K562 (cell line): ENCODE measurements around the gene ID2. TPM values are rescaled to one million over a fixed set of nuclear protein-coding genes. Genes with fewer than 3 reads are reported as not detected.

ENCODE experiments used
- ATAC-seq: fragments of 200-7000 bp; cut with Tn5 transposase; 3 replicates; pipeline ENCODE4 v1.9.1; 2020; ENCODE audit warnings: moderate library complexity
- BruUV-seq: library from RNA; stranded (reverse); fragments of 400-500 nt; replicated peaks from 2 replicates; lab custom pipeline; 2021; lab: Mats Ljungman, UMichigan
- CTCF ChIA-PET: fragments of 300-600 bp; formaldehyde crosslinking; extraction: SDS; loops from one replicate; lab custom pipeline; 2021; ENCODE audit warnings: low intra/inter-chr PET ratio; lab: Yijun Ruan, JAX
- POLR2A ChIA-PET: fragments of 300-600, 350-650 bp; sonication (Branson Sonifier 250); formaldehyde crosslinking; extraction: SDS; loops from one replicate; lab custom pipeline; 2021; ENCODE audit warnings: antibody characterized with exemption, inconsistent platforms; lab: Yijun Ruan, JAX
- DNase-seq, 4 experiments: peaks; one replicate each; pipeline versions ENCODE4 v3.0.0 to v3.0.0-alpha.2; 2011 to 2018; ENCODE audit warnings: low spot score in 3 of 4, mixed read lengths in 3 of 4; ENCODE audit errors: extremely low read depth in 1 of 4
- FAIRE-seq: peaks from 2 replicates; lab custom pipeline; 2011; peaks lifted over from hg19 to GRCh38; lab: Jason Lieb, UNC
- H2AFZ ChIP-seq: 2 replicates; pipeline ENCODE4 v1.6.0; 2011; ENCODE audit warnings: low read depth, low read length, control low read depth, inconsistent platforms
- H3K27ac ChIP-seq: fragments of 200-600 bp; 3 replicates; pipeline ENCODE4 v1.8.0; 2011; ENCODE audit warnings: low read depth, mild to moderate bottlenecking, control low read depth, inconsistent platforms, low read length, moderate library complexity, mixed read lengths; ENCODE audit errors: extremely low read depth
- H3K27me3 ChIP-seq, 2 experiments: fragments of 300-600 bp in 1 of 2; 2 replicates in 1 of 2; 3 replicates in 1 of 2; pipeline versions ENCODE4 v1.6.0 to v1.8.0; 2011; ENCODE audit warnings: inconsistent platforms in 2 of 2, low read length in 2 of 2, mild to moderate bottlenecking in 1 of 2, mixed read lengths in 1 of 2, moderate library complexity in 1 of 2; ENCODE audit not compliant: control insufficient read depth in 2 of 2, insufficient read depth in 2 of 2
- H3K36me3 ChIP-seq: fragments of 300-600 bp; 3 replicates; pipeline ENCODE4 v1.8.0; 2011; ENCODE audit warnings: mild to moderate bottlenecking, low read length, inconsistent platforms; ENCODE audit not compliant: control insufficient read depth, insufficient read depth
- H3K4me1 ChIP-seq, 2 experiments: fragments of 200-600 bp in 1 of 2; replicated peaks in 1 of 2; 2 replicates in 1 of 2; 3 replicates in 1 of 2; pipeline versions ENCODE4 v1.5.1 to v1.8.0; 2011; ENCODE audit warnings: inconsistent platforms in 2 of 2, low read length in 2 of 2, mild to moderate bottlenecking in 1 of 2, mixed read lengths in 1 of 2, moderate library complexity in 1 of 2; ENCODE audit not compliant: control insufficient read depth in 2 of 2, insufficient read depth in 2 of 2
- H3K4me2 ChIP-seq: 2 replicates; pipeline ENCODE4 v1.6.1; 2011; ENCODE audit warnings: low read length, control low read depth, inconsistent platforms, mixed read lengths; ENCODE audit not compliant: insufficient read depth
- H3K4me3 ChIP-seq: fragments of 200-600 bp; sonication (generic), shearing (Covaris generic); 2 replicates; pipeline ENCODE4 v1.5.1; 2016; ENCODE audit warnings: control low read depth, inconsistent platforms
- H3K79me2 ChIP-seq: fragments of 200-600 bp; 3 replicates; pipeline ENCODE4 v1.8.0; 2011; ENCODE audit warnings: low read length, inconsistent platforms; ENCODE audit not compliant: control insufficient read depth, insufficient read depth
- H3K9ac ChIP-seq, 2 experiments: 2 replicates each; pipeline versions ENCODE4 v1.6.0 to v1.6.1; 2011; ENCODE audit warnings: low read depth in 2 of 2, low read length in 2 of 2, control low read depth in 1 of 2, inconsistent platforms in 1 of 2, mild to moderate bottlenecking in 1 of 2, mixed read lengths in 1 of 2; ENCODE audit not compliant: insufficient read depth in 1 of 2
- H3K9me1 ChIP-seq: one replicate; pipeline ENCODE4 v1.6.0; 2011; ENCODE audit warnings: inconsistent platforms, mild to moderate bottlenecking, low read length, moderate library complexity; ENCODE audit not compliant: control insufficient read depth, insufficient read depth
- H3K9me3 ChIP-seq: replicated peaks from 2 replicates; pipeline ENCODE4 v1.5.1; 2011; ENCODE audit warnings: low read depth, low read length, inconsistent platforms; ENCODE audit not compliant: control insufficient read depth, insufficient read depth
- H4K20me1 ChIP-seq: replicated peaks from 2 replicates; pipeline ENCODE4 v1.6.1; 2011; ENCODE audit warnings: low read length, inconsistent platforms, mixed read lengths; ENCODE audit not compliant: control insufficient read depth, insufficient read depth
- ARNT ChIP-seq, 2 experiments: fragments of 450-650 bp; IDR thresholded peaks; 2 replicates each; pipeline ENCODE4 v1.6.1; 2016; ENCODE audit warnings: mild to moderate bottlenecking in 1 of 2
- CEBPB ChIP-seq: fragments of 450-650 bp; IDR thresholded peaks from 2 replicates; pipeline ENCODE4 v1.6.1; 2016; ENCODE audit warnings: missing genetic modification characterization, missing compliant biosample characterization
- CTCFL ChIP-seq: IDR thresholded peaks from 2 replicates; pipeline ENCODE4 v1.6.1; 2011; ENCODE audit warnings: borderline replicate concordance, low read depth, mild to moderate bottlenecking, moderate library complexity, low read length; ENCODE audit not compliant: insufficient read depth, poor library complexity, severe bottlenecking
- DPF2 ChIP-seq: fragments of 450-650 bp; IDR thresholded peaks from 2 replicates; pipeline ENCODE4 v1.6.1; 2016
- MLX ChIP-seq, 2 experiments: fragments of 450-650 bp in 1 of 2; sonication (generic) in 1 of 2; formaldehyde crosslinking; conservative IDR thresholded peaks; 2 replicates each; pipeline versions ENCODE4 v1.4.0 to v1.8.1; 2020 to 2022; ENCODE audit warnings: mild to moderate bottlenecking in 1 of 2, missing genetic modification reagents in 1 of 2
- NR2C2 ChIP-seq, 2 experiments: fragments of 200-800 bp in 1 of 2; sonication (Bioruptor generic) in 1 of 2; sonication (generic) in 1 of 2; formaldehyde crosslinking in 1 of 2; IDR thresholded peaks; 2 replicates each; pipeline versions ENCODE4 v1.6.1 to v1.8.0; 2016 to 2022; ENCODE audit warnings: mild to moderate bottlenecking in 1 of 2, missing compliant biosample characterization in 1 of 2, missing genetic modification characterization in 1 of 2, missing genetic modification reagents in 1 of 2
- TEAD2 ChIP-seq: fragments of 450-650 bp; IDR thresholded peaks from 2 replicates; pipeline ENCODE4 v1.6.1; 2016; ENCODE audit warnings: missing genetic modification characterization, control low read depth, missing compliant biosample characterization
- WGBS: fragments of 100-300 bp; shearing (Covaris generic); methylation state at CpG from one replicate; pipeline ENCODE4 v1.1.6; 2016; ENCODE audit warnings: low coverage, mixed read lengths; ENCODE audit not compliant: insufficient coverage; ENCODE audit errors: missing lambda C conversion rate; 5-methylcytosine and 5-hydroxymethylcytosine counted together
- in situ Hi-C: fragments of 300-500 bp; cut with MboI; formaldehyde crosslinking; loops from 4 replicates; pipeline ENCODE4 v1.15.0; 2018; ENCODE audit warnings: inconsistent platforms, mixed read lengths
- intact Hi-C: fragments of 100-400 bp; cut with micrococcal nuclease; formaldehyde crosslinking; loops from 2 replicates; pipeline ENCODE4 v1.14.2; 2022
- polyA plus RNA-seq, 8 experiments: library from polyadenylated mRNA; depleted of rRNA in 4 of 8; stranded (reverse) in 5 of 8; unstranded in 3 of 8; fragments of >200 nt; fragmentation: Nextera tagmentation in 2 of 8; fragmentation: Illumina TruSeq in 1 of 8; extraction: Ambion mirVana in 2 of 8; extraction: Trizol in 1 of 8; gene quantifications; 2 replicates each; pipeline versions ENCODE4 v1.2.1 to v1.2.3, GENCODE V29; 2011 to 2014; ENCODE audit warnings: inconsistent platforms in 1 of 8, missing spikeins in 1 of 8
- total RNA-seq, 7 experiments: library from RNA; depleted of rRNA in 6 of 7; stranded (reverse); fragments of >200 nt in 6 of 7; fragmentation: Illumina TruSeq in 2 of 7; extraction: Trizol in 2 of 7; gene quantifications; 2 replicates each; pipeline versions ENCODE4 v1.2.1 to v1.2.3, GENCODE V29; 2011 to 2021; ENCODE audit warnings: low replicate concordance in 1 of 7

ID2 gene
- total and polyA plus RNA-seq, 9 of the 15 experiments (the other 6 are each of a cell fraction or from before 2014, with no cell fraction given): 8.0 to 35.7 (median 16.6) TPM

GRCh38 chr2:8638327-8638726 is 43.5 kb upstream of the ID2 start:
- no peaks in the 10 kb centered on the region for H4K20me1 ChIP-seq
- TF ChIP-seq CTCFL: no peak
- POLR2A ChIA-PET: interaction anchor here (0.7 to 4.0 kb wide), 6 partner anchors 12 to 329 kb away, joined by 3 to 17 read pairs (median 4); partner anchors contain the start of gene ID2
- FAIRE-seq (no peak), DNase-seq (no peak), ATAC-seq (no peak)
- in situ Hi-C loops (no loop called here), intact Hi-C loops (no loop called here)
- H3K79me2 ChIP-seq: no peaks in the 10 kb centered on the region
- CTCF ChIA-PET: no interaction called here
- H3K4me1 ChIP-seq: peaks cover 0 to 6% of the 10 kb centered on the region in 2 experiments; a peak in 3 of 5 replicates
- H3K27ac ChIP-seq: no peak overlapping the region
- peaks cover 47 to 74% of the 10 kb centered on the region in 2 experiments; a peak in 4 of 5 replicates for H3K27me3 ChIP-seq
- H3K9me3 ChIP-seq: no peaks in the 10 kb centered on the region
- H3K36me3 ChIP-seq: no peaks in the 10 kb centered on the region
- H2AFZ ChIP-seq: no peak overlapping the region
- H3K9me1 ChIP-seq: peaks cover 3% of the 10 kb centered on the region
- no peak overlapping the region for H3K9ac ChIP-seq
- no peak overlapping the region for H3K4me2 ChIP-seq
- H3K4me3 ChIP-seq: no peak overlapping the region
- 17% methylated on average over 12 of the region's 12 CpGs for WGBS
- no TSS peak for BruUV-seq

DNA sequence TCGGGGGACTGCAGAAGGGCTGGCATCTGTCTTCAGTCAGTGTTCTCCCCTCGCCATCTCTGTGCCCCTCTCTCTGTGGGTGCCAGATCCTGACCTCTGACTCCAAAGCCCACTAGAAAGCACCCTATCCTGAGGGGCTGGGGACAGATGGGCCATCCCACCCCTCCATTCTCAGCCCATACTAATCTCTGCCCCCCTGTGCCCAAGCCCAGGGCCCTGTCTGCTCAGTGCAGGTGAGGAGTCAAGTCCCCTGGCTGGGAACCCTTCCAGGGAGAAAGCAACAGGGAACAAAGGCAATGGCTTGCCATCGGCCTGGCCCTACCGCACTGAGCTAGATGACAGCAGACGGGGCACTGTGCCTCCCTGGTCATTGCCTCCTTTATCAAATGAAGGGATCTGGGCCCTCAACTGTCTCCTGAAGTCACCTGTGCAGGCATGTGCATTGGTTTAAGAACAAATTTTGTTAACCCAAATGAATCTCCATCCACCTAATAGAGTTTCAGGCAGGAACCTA is 42.7 kb upstream of the ID2 start:
- Histone ChIP-seq H3K27ac (no peak overlapping the region), H3K36me3 (no peaks in the 10 kb centered on the region), H4K20me1 (no peaks in the 10 kb centered on the region), H3K9ac (no peak overlapping the region), H3K9me3 (no peaks in the 10 kb centered on the region), H3K4me1 (peaks cover 0 to 6% of the 10 kb centered on the region in 2 experiments; a peak in 2 of 5 replicates), H3K27me3 (peaks cover 40 to 67% of the 10 kb centered on the region in 2 experiments; a peak in 4 of 5 replicates), H2AFZ (no peak overlapping the region), H3K4me2 (no peak overlapping the region), H3K9me1 (peaks cover 3% of the 10 kb centered on the region), H3K79me2 (no peaks in the 10 kb centered on the region), H3K4me3 (no peak overlapping the region)
- no peak for ATAC-seq
- intact Hi-C loops (no loop called here), in situ Hi-C loops (no loop called here)
- 23% methylated on average over 5 of the region's 5 CpGs for WGBS
- TF ChIP-seq DPF2: no peak
- TF ChIP-seq TEAD2: no peak
- no peak for TF ChIP-seq CEBPB (tag)
- TF ChIP-seq ARNT (IDR thresholded peaks at IDR 0.05): no peak
- no peak for TF ChIP-seq NR2C2 (CRISPR knock-in tag; IDR thresholded peaks at IDR 0.05)
- TF ChIP-seq NR2C2 (tag; IDR thresholded peaks at IDR 0.05): no peak
- no peak for TF ChIP-seq MLX (CRISPR knock-in tag; conservative IDR thresholded peaks at IDR 0.05)
- no TSS peak for BruUV-seq
- no peak for DNase-seq
- FAIRE-seq: no peak
- ChIA-PET CTCF (no interaction called here), POLR2A (interaction anchor here (0.6 to 4.0 kb wide), 3 partner anchors 12 to 43 kb away, joined by 3 to 17 read pairs (median 5); partner anchors contain the start of gene ID2)
